Measurements from ENCODE around the gene FOXL3.

FOXL3 gene

DNA sequence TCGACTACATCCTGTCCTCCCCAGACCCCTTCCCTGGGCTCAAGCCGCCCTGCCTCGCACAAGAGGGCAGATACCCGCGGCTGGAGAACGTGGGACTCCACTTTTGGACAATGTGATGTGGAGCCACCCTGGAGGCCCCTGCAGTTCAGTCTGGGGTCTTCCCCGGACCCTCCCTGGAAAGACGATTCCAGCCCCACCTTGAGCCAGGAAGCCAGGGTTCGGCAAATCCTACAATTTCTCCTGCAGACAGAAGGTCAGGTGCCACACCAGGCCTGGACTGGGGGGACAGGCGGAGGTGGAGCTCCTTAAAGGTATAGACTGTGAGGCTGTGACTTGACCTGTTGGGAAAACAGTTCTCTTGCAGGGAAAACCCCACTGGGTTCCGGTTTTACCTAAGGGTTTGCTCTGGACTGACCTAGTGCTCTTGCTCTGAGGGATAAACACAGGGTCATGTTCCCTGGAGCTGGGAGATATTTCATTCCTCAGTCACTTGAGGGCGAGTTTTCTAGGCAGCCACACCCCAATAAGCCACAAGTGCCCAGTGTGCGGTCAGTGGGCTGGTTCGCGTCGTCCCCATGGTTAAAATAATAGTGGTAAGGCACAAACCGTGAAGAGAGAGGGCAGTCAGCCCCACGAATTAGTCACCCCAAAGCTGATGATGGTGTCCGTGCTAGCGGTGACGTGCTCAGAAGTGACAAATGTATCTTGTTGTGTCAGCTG, 1.6 kb downstream of the FOXL3 start:
- no peak overlapping the region for H3K4me3 ChIP-seq (ENCODE audit: low read depth, low read length)
- TF ChIP-seq, protein P1, sequence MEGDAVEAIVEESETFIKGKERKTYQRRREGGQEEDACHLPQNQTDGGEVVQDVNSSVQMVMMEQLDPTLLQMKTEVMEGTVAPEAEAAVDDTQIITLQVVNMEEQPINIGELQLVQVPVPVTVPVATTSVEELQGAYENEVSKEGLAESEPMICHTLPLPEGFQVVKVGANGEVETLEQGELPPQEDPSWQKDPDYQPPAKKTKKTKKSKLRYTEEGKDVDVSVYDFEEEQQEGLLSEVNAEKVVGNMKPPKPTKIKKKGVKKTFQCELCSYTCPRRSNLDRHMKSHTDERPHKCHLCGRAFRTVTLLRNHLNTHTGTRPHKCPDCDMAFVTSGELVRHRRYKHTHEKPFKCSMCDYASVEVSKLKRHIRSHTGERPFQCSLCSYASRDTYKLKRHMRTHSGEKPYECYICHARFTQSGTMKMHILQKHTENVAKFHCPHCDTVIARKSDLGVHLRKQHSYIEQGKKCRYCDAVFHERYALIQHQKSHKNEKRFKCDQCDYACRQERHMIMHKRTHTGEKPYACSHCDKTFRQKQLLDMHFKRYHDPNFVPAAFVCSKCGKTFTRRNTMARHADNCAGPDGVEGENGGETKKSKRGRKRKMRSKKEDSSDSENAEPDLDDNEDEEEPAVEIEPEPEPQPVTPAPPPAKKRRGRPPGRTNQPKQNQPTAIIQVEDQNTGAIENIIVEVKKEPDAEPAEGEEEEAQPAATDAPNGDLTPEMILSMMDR (IDR thresholded peaks at IDR 0.05; ENCODE audit: borderline replicate concordance, insufficient read depth, low read depth, low read length), result no peak

GRCh38 chr7:292226-292625, 2.3 kb downstream of the FOXL3 start:
- TF ChIP-seq, protein P1 (IDR thresholded peaks at IDR 0.05; ENCODE audit: borderline replicate concordance, insufficient read depth, low read depth, low read length), result no peak
- no peak overlapping the region for H3K4me3 ChIP-seq (ENCODE audit: low read depth, low read length)

DNA sequence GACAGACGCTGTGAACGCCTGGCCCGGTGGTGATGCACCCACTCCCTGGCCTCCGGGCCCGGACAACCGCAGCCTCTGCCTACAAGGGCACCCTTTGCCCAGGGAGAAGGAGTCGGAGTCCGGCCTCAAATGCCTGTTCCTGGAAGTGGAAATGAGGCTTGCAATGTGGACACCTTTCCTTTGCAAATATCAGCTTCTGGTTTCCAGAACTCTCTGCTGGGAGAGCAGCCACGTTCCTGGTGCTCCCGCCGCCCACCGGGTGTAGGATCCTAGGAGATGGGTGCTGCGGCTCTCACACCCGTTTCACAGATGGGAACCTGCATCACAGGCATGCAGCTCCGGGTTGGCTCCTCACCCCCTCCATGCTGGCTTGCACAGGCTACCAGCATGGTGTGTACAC, 2.9 kb downstream of the FOXL3 start:
- TF ChIP-seq, protein P1 (IDR thresholded peaks at IDR 0.05; ENCODE audit: borderline replicate concordance, insufficient read depth, low read depth, low read length), result no peak
- no peak overlapping the region for H3K4me3 ChIP-seq (ENCODE audit: low read depth, low read length)

DNA sequence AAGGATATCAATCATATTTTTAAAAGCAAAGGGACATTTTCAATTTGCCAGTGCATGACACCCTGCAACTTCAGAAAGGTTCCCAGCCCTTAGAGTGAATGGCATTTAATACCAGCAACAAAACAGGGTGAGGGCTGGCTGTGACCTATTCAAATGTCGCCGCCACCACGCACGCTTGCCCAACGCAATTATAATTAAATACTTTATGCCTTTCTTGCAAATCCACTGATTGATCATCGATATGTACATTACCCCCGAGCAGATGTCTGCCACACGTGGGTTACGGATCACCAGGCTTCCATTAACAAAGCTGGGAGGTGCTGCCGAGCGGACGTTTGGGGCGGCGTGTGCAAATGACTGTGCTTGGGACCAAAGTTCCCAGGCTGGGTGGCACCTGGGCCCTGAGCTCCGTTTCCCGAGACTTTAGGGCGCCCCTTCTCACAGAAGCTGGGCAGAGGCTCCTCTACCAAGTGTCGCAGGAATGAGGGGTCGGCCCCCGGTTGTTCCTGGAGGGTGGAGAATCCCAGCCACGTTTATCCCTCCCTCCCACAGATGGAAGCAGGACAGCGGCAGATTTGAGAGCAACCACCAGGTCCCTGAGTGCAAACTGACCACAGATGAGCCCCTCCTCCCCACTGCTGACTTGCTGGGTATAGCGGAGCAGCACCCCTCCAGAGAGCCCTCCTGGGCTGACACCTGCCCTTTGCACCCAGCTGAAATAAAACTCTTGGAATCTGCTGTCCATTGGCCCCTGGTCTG, 3.9 kb downstream of the FOXL3 start:
- TF ChIP-seq, protein P1 (IDR thresholded peaks at IDR 0.05; ENCODE audit: borderline replicate concordance, insufficient read depth, low read depth, low read length), result no peak
- no peak overlapping the region for H3K4me3 ChIP-seq (ENCODE audit: low read depth, low read length)

DNA sequence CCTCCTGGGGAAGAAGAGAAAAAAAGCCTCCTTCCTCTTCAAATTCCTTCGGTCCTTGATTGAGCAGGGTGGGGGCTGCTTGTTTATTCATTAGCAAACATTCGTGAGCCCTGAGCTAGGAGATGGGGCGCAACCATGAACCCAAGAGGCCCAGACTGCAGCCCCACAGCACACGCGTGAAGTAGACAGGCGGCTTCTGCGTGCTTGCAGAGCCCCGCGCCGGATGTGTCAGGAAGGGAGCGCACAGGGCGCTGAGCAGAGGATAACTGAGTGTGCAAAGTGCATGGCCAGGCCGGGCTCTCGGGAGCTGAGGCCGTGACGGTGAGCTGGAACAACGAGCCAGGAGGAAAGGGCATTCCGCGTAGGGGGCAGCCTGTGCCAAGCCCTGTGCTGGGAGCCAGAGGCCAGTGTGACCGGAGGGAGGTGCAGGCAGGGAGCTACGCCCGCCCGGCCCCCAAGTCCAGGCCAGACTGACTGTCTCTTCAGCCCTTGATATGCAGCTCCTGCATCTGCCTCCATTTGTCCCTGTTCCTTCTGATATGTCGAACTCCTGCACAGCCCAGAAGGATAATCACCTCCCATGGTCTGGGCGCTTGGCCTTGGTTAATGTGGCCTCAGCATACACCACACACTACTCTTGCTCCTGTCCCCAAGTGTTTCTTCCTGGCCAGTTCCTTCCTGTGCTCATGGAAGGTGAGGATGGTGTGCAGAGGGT, 4.6 kb downstream of the FOXL3 start:
- no peak overlapping the region for H3K4me3 ChIP-seq (ENCODE audit: low read depth, low read length)
- TF ChIP-seq, protein P1 (IDR thresholded peaks at IDR 0.05; ENCODE audit: borderline replicate concordance, insufficient read depth, low read depth, low read length), result no peak

DNA sequence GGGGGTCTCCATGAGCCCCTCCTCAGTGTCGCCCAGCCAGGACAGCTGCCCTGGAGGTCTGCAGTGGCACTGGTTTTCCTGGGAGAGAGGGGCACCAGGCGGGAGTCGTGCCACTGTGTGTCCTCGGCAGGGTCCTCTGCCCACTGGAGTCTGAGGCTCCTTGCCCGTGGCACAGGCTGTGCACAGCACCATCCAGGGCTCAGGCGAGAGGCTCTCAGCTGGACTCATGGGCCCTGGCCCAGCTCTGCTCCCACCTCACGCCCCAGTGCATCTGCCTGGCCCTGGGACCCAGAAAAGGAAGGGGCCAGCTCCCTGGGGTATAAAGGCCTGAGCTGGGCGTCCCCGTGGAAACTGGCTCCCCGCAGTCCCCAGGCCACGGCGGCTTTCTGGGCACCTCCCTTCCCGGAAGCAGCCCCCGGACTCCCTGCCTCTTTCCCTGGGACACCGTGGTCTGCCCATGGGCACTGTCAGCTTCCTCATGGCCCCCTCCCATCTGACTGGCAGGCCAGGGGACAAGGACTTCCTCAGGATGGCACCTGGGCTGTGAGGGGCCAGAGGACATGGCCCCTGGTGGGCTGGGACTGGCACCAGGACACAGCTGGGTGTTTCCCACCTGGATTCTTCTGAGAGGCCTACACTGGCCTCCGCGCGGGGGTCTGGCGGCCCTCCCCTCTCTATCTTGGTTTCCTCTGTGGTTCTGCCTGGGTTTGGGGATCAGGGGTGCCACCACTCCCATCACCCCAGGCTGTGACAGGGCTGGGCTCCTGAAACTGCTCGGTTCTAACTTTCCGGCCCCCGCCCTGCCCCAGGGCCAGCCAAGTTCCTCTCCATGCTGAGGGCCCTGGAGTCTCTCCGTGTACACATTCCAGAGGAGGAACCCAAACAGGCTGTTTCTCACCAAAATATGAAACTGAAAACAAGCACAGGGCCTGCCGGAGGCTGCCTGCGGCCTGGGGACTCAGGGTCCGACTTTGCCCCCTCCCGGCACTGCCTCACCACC, 5.5 kb downstream of the FOXL3 start:
- TF ChIP-seq, protein P1 (IDR thresholded peaks at IDR 0.05; ENCODE audit: borderline replicate concordance, insufficient read depth, low read depth, low read length), result no peak
- H3K4me3 ChIP-seq (ENCODE audit: low read depth, low read length), result no peak overlapping the region
